Measurements from ENCODE around the gene SLC2A1.

Gene SLC2A1

DNA sequence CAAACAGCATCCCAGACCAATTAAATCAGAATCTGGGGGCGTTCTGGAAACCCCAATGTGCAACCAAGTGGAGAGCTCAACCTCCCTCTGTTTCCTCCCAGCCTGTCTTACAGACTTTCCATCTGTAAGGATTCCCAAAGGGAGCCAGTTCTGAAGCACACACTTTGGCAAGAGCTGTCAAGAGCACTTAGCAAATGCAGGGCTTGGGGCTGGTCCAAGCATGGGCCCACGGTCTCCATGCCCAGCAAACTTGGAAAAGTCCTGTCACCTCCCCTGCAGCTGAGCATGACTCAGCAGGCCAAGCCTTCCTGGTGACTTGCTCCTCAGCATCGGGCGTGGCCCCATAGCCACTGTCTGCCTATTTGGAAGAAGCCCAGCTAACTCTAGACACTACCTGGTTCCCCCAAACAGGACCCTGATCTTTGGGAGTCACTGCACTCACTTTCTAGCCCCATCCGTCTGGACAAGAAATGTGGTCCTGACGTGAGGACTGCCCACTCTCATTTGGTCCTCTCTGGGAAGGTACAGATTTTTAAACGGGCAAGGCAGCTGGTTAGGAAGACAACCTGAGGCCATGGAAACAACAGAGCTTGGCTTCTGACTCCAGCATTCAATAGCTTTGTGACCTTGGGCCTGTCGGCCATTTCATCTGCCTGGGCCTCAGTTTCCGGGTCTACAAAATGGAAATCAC is 16.9 kb downstream of the SLC2A1 start:
- Histone ChIP-seq H2AK5ac (ENCODE audit: low read length) (peak overlapping the region; percentile 14), H3K36me3 (ENCODE audit: control insufficient read depth in 1 of 2, insufficient read depth in 2 of 2, low read length in 2 of 2) (peaks cover 77 to 79% of the 10 kb centered on the region in 2 experiments), H3K4me3 (ENCODE audit: low read depth, low read length) (no peak overlapping the region), H3K79me2 (ENCODE audit: control insufficient read depth, insufficient read depth, low read length, poor library complexity) (peaks cover 45% of the 10 kb centered on the region), H3K18ac (ENCODE audit: low read length) (peak overlapping the region; percentile 43), H3K4me1 (ENCODE audit: control insufficient read depth in 1 of 2, insufficient read depth in 2 of 2, low read length in 2 of 2) (peaks cover 77 to 78% of the 10 kb centered on the region in 2 experiments), H4K8ac (ENCODE audit: low read depth, low read length) (peak overlapping the region; percentile 16), H3K4me2 (ENCODE audit: low read length) (no peak overlapping the region), H2AFZ (ENCODE audit: insufficient read depth, low read length, poor library complexity) (no peak overlapping the region), H3K27ac (ENCODE audit: low read depth, low read length) (peak overlapping the region; percentile 82), H3K9me3 (ENCODE audit: insufficient read depth, low read depth, low read length) (peaks cover 3% of the 10 kb centered on the region), H3K23ac (ENCODE audit: low read length) (no peak overlapping the region), H3K9ac (ENCODE audit: low read length) (no peak overlapping the region), H2BK5ac (ENCODE audit: low read depth, low read length, poor library complexity) (peak overlapping the region; percentile 80), H3K79me1 (ENCODE audit: low read length) (peaks cover 44% of the 10 kb centered on the region), H3K27me3 (ENCODE audit: insufficient read depth, low read length) (no peaks in the 10 kb centered on the region), H2BK12ac (ENCODE audit: low read length) (peak overlapping the region; percentile 79), H3K4ac (ENCODE audit: low read depth, low read length) (peak overlapping the region; percentile 31), H4K12ac (ENCODE audit: low read depth, low read length) (peak overlapping the region; percentile 5), H3K14ac (ENCODE audit: low read length) (peak overlapping the region; percentile 67), H2BK120ac (ENCODE audit: insufficient read depth, low read length, poor library complexity) (peak overlapping the region; percentile 54), H4K91ac (ENCODE audit: low read depth, low read length) (peak overlapping the region; percentile 72)
- no CpG with 5 or more reads among the region's 9 CpGs for WGBS (ENCODE audit: extremely low coverage, insufficient coverage, insufficient read length)
- DNase-seq, result peak; percentile 71 to 73

- no peak overlapping the region for H3K9ac ChIP-seq (ENCODE audit: low read length)
- H3K27ac ChIP-seq (ENCODE audit: low read depth, low read length), result peak overlapping the region; percentile 94
- peak overlapping the region; percentile 4 for H4K12ac ChIP-seq (ENCODE audit: low read depth, low read length)
- no CpG with 5 or more reads among the region's 14 CpGs for WGBS (ENCODE audit: extremely low coverage, insufficient coverage, insufficient read length)
- peak overlapping the region; percentile 62 for H4K8ac ChIP-seq (ENCODE audit: low read depth, low read length)
- peak overlapping the region; percentile 77 for H4K91ac ChIP-seq (ENCODE audit: low read depth, low read length)
- H3K4me2 ChIP-seq (ENCODE audit: low read length), result peak overlapping the region; percentile 9
- H3K27me3 ChIP-seq (ENCODE audit: insufficient read depth, low read length), result no peaks in the 10 kb centered on the region
- H3K23ac ChIP-seq (ENCODE audit: low read length), result no peak overlapping the region
- H2BK120ac ChIP-seq (ENCODE audit: insufficient read depth, low read length, poor library complexity), result peak overlapping the region; percentile 73
- H3K79me2 ChIP-seq (ENCODE audit: control insufficient read depth, insufficient read depth, low read length, poor library complexity), result peaks cover 41% of the 10 kb centered on the region
- H3K18ac ChIP-seq (ENCODE audit: low read length), result peak overlapping the region; percentile 43
- peak overlapping the region; percentile 90 for H2BK12ac ChIP-seq (ENCODE audit: low read length)
- peaks cover 77 to 78% of the 10 kb centered on the region in 2 experiments for H3K4me1 ChIP-seq (ENCODE audit: control insufficient read depth in 1 of 2, insufficient read depth in 2 of 2, low read length in 2 of 2)
- DNase-seq, result peak; percentile 71 to 76
- peak overlapping the region; percentile 72 for H3K14ac ChIP-seq (ENCODE audit: low read length)
- no peak overlapping the region for H3K4me3 ChIP-seq (ENCODE audit: low read depth, low read length)
- peaks cover 43% of the 10 kb centered on the region for H3K79me1 ChIP-seq (ENCODE audit: low read length)
- no peak overlapping the region for H2AFZ ChIP-seq (ENCODE audit: insufficient read depth, low read length, poor library complexity)
- peak overlapping the region; percentile 53 for H3K4ac ChIP-seq (ENCODE audit: low read depth, low read length)
- H2AK5ac ChIP-seq (ENCODE audit: low read length), result peak overlapping the region; percentile 73
- H2BK5ac ChIP-seq (ENCODE audit: low read depth, low read length, poor library complexity), result peak overlapping the region; percentile 87
- peaks cover 77 to 79% of the 10 kb centered on the region in 2 experiments for H3K36me3 ChIP-seq (ENCODE audit: control insufficient read depth in 1 of 2, insufficient read depth in 2 of 2, low read length in 2 of 2)
- H3K9me3 ChIP-seq (ENCODE audit: insufficient read depth, low read depth, low read length), result peaks cover 3% of the 10 kb centered on the region
Measured at GRCh38 chr1:42940851-42941639, 17.6 kb downstream of the SLC2A1 start.

DNA sequence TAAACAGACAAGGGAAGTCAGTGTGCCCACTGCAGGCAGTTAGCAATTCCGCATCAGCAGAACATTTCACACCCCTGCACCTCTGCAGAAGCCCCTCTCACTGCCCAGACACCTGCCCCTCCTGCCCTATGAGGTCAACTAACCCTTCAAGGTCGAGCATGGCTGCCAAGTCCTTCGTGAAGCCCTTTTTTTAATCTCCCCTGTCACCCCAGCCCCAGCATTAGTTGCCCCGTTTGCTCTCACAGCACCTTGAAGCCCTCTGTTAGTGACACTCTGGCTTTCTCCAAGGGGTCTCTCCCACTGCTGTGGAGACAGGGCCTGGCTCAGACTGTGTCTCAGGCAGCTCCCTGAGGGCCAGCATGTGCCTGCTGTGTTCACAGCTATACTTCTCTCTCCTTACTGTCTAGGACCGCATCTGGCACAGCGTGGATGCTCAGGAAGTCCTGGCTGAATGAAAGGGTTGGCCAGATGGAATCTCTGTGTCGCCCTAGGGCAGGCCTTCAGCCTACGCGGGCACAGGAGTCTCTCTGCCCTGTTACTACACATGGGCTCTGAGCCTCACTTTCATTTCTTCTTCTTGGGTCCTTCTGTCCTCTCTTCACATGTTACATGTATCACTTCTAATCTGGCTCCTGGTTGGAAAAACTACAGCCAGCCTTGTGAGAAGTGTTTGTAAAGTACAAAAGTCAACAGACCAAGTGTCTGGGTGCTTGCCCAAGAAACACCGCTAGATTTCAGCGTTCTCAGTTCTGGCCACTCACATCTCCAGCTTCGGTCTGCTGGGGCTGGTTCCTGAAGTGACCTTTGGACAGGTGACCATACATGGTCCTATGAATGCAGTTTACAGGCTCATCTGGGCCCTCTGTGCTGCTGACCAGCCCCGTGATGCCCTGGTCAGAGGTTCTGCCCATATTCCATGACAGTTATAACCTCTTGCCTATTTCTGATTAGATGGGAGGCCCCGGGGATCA is 19.7 kb downstream of the SLC2A1 start:
- Histone ChIP-seq H3K79me2 (ENCODE audit: control insufficient read depth, insufficient read depth, low read length, poor library complexity) (peaks cover 41% of the 10 kb centered on the region), H3K79me1 (ENCODE audit: low read length) (peaks cover 46% of the 10 kb centered on the region), H3K4me2 (ENCODE audit: low read length) (no peak overlapping the region), H3K27ac (ENCODE audit: low read depth, low read length) (peak overlapping the region; percentile 0), H3K14ac (ENCODE audit: low read length) (peak overlapping the region; percentile 17), H2BK5ac (ENCODE audit: low read depth, low read length, poor library complexity) (peak overlapping the region; percentile 25), H4K91ac (ENCODE audit: low read depth, low read length) (no peak overlapping the region), H2AK5ac (ENCODE audit: low read length) (peak overlapping the region; percentile 9), H3K9ac (ENCODE audit: low read length) (no peak overlapping the region), H3K9me3 (ENCODE audit: insufficient read depth, low read depth, low read length) (peaks cover 3% of the 10 kb centered on the region), H3K4me1 (ENCODE audit: control insufficient read depth in 1 of 2, insufficient read depth in 2 of 2, low read length in 2 of 2) (peaks cover 79 to 84% of the 10 kb centered on the region in 2 experiments), H3K23ac (ENCODE audit: low read length) (no peak overlapping the region), H2BK120ac (ENCODE audit: insufficient read depth, low read length, poor library complexity) (peak overlapping the region; percentile 24), H3K4ac (ENCODE audit: low read depth, low read length) (peak overlapping the region; percentile 84), H3K4me3 (ENCODE audit: low read depth, low read length) (no peak overlapping the region), H4K12ac (ENCODE audit: low read depth, low read length) (no peak overlapping the region), H2BK12ac (ENCODE audit: low read length) (peak overlapping the region; percentile 24), H3K18ac (ENCODE audit: low read length) (peak overlapping the region; percentile 62), H3K27me3 (ENCODE audit: insufficient read depth, low read length) (no peaks in the 10 kb centered on the region), H4K8ac (ENCODE audit: low read depth, low read length) (peak overlapping the region; percentile 25), H3K36me3 (ENCODE audit: control insufficient read depth in 1 of 2, insufficient read depth in 2 of 2, low read length in 2 of 2) (peaks cover 85 to 88% of the 10 kb centered on the region in 2 experiments), H2AFZ (ENCODE audit: insufficient read depth, low read length, poor library complexity) (no peak overlapping the region)
- DNase-seq, result no peak
- WGBS (ENCODE audit: extremely low coverage, insufficient coverage, insufficient read length), result no CpG with 5 or more reads among the region's 14 CpGs

Data from trophoblast cell (in vitro differentiated cells and primary cell).